ENCODE measurements around the gene C7orf25.

Gene C7orf25

DNA sequence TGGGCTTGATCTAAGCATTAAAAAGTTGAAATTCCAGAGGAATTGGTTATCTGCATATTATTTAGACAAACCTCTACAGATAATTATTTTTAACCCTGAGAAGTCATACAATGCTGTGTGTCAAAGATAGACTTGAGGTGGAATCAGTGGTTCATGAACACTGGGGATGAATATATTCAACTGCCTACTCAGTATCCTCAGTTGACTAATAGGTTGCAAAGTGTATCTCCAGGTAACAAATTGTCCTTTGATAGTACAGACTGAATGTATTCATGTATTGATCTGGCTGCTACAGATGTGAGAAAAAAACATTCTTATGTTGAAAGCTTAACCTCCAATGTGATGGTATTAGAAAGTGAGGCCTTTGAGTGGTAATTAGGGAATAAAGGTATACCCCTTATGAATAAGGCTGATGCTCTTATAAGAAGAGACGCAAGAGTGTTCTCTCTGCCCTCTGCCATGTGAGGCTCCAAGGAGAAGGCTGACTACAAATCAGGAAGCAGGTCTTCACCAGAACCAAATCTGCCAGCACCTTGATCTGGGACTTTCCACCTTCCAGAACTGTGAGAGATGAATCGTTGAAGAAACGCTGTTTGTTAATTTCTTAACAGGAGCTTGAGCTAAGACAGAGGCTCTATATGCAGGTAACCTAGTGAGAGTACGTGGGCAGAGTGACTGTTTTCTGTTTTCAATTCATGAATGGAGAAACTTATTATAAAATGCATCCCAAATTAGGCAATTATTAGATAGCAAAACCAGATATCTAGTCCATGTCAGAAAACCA is 27.8 kb upstream of the C7orf25 start (continued):
- TF ChIP-seq ZNF654 (tag by site-specific recombination; IDR thresholded peaks at IDR 0.05; ENCODE audit: low read depth) (no peak), ZNF140 (tag by site-specific recombination; IDR thresholded peaks at IDR 0.05) (no peak), ZNF354C (tag by site-specific recombination; IDR thresholded peaks at IDR 0.05; ENCODE audit: borderline replicate concordance, low read depth) (no peak), SCRT1 (tag by site-specific recombination; IDR thresholded peaks at IDR 0.05; ENCODE audit: borderline replicate concordance) (no peak), ZNF660 (tag by site-specific recombination; IDR thresholded peaks at IDR 0.05) (no peak), KLF16 (tag by site-specific recombination; IDR thresholded peaks at IDR 0.05) (no peak), ZSCAN23 (tag by site-specific recombination; IDR thresholded peaks at IDR 0.05) (no peak), TRIM28 (IDR thresholded peaks at IDR 0.05; ENCODE audit: borderline replicate concordance, low read length) (no peak)
- TF ChIP-seq, protein P1, sequence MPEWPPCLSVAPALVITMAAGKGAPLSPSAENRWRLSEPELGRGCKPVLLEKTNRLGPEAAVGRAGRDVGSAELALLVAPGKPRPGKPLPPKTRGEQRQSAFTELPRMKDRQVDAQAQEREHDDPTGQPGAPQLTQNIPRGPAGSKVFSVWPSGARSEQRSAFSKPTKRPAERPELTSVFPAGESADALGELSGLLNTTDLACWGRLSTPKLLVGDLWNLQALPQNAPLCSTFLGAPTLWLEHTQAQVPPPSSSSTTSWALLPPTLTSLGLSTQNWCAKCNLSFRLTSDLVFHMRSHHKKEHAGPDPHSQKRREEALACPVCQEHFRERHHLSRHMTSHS (tag by site-specific recombination; IDR thresholded peaks at IDR 0.05): no peak

DNA sequence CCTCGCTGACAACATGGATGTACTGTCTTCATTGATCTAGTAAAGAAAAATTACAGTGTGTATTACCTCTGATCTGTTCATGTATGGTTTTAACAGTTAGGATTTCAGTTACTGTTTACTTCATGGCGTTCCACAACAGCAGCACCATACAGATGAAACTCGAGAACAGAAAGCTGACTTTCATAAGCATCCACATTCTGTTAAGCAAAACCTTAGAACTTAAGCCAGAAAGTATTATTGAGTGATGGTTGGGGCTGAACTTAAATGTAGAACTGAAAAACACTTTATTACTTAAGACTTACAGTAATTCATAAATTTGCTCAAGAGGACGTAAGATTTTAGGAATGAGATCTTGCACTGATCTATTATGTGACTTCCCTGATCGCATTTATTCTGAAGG is 24.0 kb upstream of the C7orf25 start:
- H3K4me1 ChIP-seq (ENCODE audit: control insufficient read depth, insufficient read depth, low read length): no peaks in the 10 kb centered on the region
- H3K4me3 ChIP-seq (ENCODE audit: low read depth, low read length): no peak overlapping the region
- no peak overlapping the region for H3K27ac ChIP-seq (ENCODE audit: extremely low read depth, low read depth, low read length)
- H3K36me3 ChIP-seq (ENCODE audit: control insufficient read depth in 2 of 2, insufficient read depth in 1 of 2, low read length in 2 of 2): peaks cover 30 to 47% of the 10 kb centered on the region in 2 experiments
- ChIA-PET POLR2A (no interaction called here), CTCF (interaction anchor here (0.7 to 1.5 kb wide), 5 partner anchors 19 to 742 kb away, joined by 3 to 7 read pairs (median 6); no protein-coding TSS in a partner anchor)
- no peak for TF ChIP-seq ZNF23 (tag by site-specific recombination; IDR thresholded peaks at IDR 0.05; ENCODE audit: borderline replicate concordance)
- TF ChIP-seq, protein P2, sequence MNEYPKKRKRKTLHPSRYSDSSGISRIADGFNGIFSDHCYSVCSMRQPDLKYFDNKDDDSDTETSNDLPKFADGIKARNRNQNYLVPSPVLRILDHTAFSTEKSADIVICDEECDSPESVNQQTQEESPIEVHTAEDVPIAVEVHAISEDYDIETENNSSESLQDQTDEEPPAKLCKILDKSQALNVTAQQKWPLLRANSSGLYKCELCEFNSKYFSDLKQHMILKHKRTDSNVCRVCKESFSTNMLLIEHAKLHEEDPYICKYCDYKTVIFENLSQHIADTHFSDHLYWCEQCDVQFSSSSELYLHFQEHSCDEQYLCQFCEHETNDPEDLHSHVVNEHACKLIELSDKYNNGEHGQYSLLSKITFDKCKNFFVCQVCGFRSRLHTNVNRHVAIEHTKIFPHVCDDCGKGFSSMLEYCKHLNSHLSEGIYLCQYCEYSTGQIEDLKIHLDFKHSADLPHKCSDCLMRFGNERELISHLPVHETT (tag by site-specific recombination; IDR thresholded peaks at IDR 0.05): no peak
- no peak for TF ChIP-seq REPIN1 (tag by site-specific recombination; IDR thresholded peaks at IDR 0.05; ENCODE audit: low read depth)
- no peak for TF ChIP-seq SP2 (tag by site-specific recombination; IDR thresholded peaks at IDR 0.05)
- TF ChIP-seq, protein P3, sequence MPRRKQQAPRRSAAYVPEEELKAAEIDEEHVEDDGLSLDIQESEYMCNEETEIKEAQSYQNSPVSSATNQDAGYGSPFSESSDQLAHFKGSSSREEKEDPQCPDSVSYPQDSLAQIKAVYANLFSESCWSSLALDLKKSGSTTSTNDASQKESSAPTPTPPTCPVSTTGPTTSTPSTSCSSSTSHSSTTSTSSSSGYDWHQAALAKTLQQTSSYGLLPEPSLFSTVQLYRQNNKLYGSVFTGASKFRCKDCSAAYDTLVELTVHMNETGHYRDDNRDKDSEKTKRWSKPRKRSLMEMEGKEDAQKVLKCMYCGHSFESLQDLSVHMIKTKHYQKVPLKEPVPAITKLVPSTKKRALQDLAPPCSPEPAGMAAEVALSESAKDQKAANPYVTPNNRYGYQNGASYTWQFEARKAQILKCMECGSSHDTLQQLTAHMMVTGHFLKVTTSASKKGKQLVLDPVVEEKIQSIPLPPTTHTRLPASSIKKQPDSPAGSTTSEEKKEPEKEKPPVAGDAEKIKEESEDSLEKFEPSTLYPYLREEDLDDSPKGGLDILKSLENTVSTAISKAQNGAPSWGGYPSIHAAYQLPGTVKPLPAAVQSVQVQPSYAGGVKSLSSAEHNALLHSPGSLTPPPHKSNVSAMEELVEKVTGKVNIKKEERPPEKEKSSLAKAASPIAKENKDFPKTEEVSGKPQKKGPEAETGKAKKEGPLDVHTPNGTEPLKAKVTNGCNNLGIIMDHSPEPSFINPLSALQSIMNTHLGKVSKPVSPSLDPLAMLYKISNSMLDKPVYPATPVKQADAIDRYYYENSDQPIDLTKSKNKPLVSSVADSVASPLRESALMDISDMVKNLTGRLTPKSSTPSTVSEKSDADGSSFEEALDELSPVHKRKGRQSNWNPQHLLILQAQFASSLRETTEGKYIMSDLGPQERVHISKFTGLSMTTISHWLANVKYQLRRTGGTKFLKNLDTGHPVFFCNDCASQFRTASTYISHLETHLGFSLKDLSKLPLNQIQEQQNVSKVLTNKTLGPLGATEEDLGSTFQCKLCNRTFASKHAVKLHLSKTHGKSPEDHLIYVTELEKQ (tag by site-specific recombination; IDR thresholded peaks at IDR 0.05; ENCODE audit: borderline replicate concordance): no peak
- TF ChIP-seq SCRT2 (tag by site-specific recombination; IDR thresholded peaks at IDR 0.05): no peak
- TF ChIP-seq ZNF624 (tag by site-specific recombination; IDR thresholded peaks at IDR 0.05): no peak
- TF ChIP-seq ZNF433 (tag by site-specific recombination; IDR thresholded peaks at IDR 0.05; ENCODE audit: low read depth): no peak
- no peak for TF ChIP-seq ZNF350 (tag by site-specific recombination; IDR thresholded peaks at IDR 0.05)
- TF ChIP-seq YY2 (tag by site-specific recombination; IDR thresholded peaks at IDR 0.05): no peak
- TF ChIP-seq ZNF175 (tag by site-specific recombination; IDR thresholded peaks at IDR 0.05): no peak
- TF ChIP-seq, protein P4, sequence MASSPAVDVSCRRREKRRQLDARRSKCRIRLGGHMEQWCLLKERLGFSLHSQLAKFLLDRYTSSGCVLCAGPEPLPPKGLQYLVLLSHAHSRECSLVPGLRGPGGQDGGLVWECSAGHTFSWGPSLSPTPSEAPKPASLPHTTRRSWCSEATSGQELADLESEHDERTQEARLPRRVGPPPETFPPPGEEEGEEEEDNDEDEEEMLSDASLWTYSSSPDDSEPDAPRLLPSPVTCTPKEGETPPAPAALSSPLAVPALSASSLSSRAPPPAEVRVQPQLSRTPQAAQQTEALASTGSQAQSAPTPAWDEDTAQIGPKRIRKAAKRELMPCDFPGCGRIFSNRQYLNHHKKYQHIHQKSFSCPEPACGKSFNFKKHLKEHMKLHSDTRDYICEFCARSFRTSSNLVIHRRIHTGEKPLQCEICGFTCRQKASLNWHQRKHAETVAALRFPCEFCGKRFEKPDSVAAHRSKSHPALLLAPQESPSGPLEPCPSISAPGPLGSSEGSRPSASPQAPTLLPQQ (tag by site-specific recombination; IDR thresholded peaks at IDR 0.05): no peak
- no peak for TF ChIP-seq ZNF133 (tag by site-specific recombination; IDR thresholded peaks at IDR 0.05)
- no peak for TF ChIP-seq ZNF660 (tag by site-specific recombination; IDR thresholded peaks at IDR 0.05)
- H3K9me3 ChIP-seq (ENCODE audit: control insufficient read depth, insufficient read depth, low read depth, low read length): no peaks in the 10 kb centered on the region
